Measurements from ENCODE around the gene STK24. TPM values are rescaled to one million over a fixed set of nuclear protein-coding genes. Genes with fewer than 3 reads are reported as not detected.

The STK24 gene
- total RNA-seq, 1 donor: 82.2 TPM

DNA sequence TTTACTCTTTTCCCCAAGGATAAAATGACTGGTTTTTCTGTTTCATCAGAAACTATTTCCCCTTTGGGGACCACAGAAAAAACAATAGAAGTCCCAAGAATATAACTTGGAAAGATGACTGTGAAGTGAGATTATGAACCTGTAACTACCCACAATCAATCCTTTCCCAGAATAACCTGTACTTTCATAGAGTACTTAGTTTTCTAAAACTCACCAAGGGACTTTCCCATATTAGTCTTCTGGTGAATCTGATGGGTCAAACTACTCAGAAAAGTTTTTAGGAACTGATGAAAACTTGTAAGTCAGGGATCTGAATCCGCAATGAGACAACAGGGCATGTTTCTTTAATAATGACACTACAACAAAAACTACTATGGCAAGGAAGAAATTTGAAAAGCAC is 62.6 kb downstream of the STK24 start:
- peaks cover 97% of the 10 kb centered on the region for H3K79me2 ChIP-seq (ENCODE audit: insufficient read depth, low read length)
- no peak overlapping the region for H2AFZ ChIP-seq (ENCODE audit: low read length)
- no peak overlapping the region for H3K4me3 ChIP-seq (ENCODE audit: insufficient read depth, low read length)
- H3K4me1 ChIP-seq (ENCODE audit: insufficient read depth, low read length): peaks cover 10% of the 10 kb centered on the region
- peaks cover 24% of the 10 kb centered on the region for H3K36me3 ChIP-seq (ENCODE audit: insufficient read depth, low read length)
- DNase-seq (ENCODE audit: insufficient read length, low spot score, missing footprints): no peak
- H3K27me3 ChIP-seq (ENCODE audit: insufficient read depth, low read length): no peaks in the 10 kb centered on the region
- H4K20me1 ChIP-seq (ENCODE audit: insufficient read depth, low read length): no peaks in the 10 kb centered on the region
- no peak overlapping the region for H3K4me2 ChIP-seq (ENCODE audit: insufficient read depth, low read length)
- TF ChIP-seq, protein P1, sequence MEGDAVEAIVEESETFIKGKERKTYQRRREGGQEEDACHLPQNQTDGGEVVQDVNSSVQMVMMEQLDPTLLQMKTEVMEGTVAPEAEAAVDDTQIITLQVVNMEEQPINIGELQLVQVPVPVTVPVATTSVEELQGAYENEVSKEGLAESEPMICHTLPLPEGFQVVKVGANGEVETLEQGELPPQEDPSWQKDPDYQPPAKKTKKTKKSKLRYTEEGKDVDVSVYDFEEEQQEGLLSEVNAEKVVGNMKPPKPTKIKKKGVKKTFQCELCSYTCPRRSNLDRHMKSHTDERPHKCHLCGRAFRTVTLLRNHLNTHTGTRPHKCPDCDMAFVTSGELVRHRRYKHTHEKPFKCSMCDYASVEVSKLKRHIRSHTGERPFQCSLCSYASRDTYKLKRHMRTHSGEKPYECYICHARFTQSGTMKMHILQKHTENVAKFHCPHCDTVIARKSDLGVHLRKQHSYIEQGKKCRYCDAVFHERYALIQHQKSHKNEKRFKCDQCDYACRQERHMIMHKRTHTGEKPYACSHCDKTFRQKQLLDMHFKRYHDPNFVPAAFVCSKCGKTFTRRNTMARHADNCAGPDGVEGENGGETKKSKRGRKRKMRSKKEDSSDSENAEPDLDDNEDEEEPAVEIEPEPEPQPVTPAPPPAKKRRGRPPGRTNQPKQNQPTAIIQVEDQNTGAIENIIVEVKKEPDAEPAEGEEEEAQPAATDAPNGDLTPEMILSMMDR (IDR thresholded peaks at IDR 0.05; ENCODE audit: extremely low read depth, low read depth, low read length): no peak
- no peak overlapping the region for H3K27ac ChIP-seq (ENCODE audit: low read depth, low read length)
- H3K9me3 ChIP-seq (ENCODE audit: low read depth, low read length): no peaks in the 10 kb centered on the region

- Histone ChIP-seq H3K27ac (ENCODE audit: low read depth, low read length) (no peak overlapping the region), H3K79me2 (ENCODE audit: insufficient read depth, low read length) (peaks cover 93% of the 10 kb centered on the region), H3K4me1 (ENCODE audit: insufficient read depth, low read length) (peaks cover 15% of the 10 kb centered on the region), H3K36me3 (ENCODE audit: insufficient read depth, low read length) (peaks cover 24% of the 10 kb centered on the region), H3K9me3 (ENCODE audit: low read depth, low read length) (no peaks in the 10 kb centered on the region), H4K20me1 (ENCODE audit: insufficient read depth, low read length) (no peaks in the 10 kb centered on the region), H2AFZ (ENCODE audit: low read length) (no peak overlapping the region), H3K4me2 (ENCODE audit: insufficient read depth, low read length) (no peak overlapping the region), H3K27me3 (ENCODE audit: insufficient read depth, low read length) (no peaks in the 10 kb centered on the region), H3K4me3 (ENCODE audit: insufficient read depth, low read length) (no peak overlapping the region)
- no peak for DNase-seq (ENCODE audit: insufficient read length, low spot score, missing footprints)
- TF ChIP-seq, protein P1 (IDR thresholded peaks at IDR 0.05; ENCODE audit: extremely low read depth, low read depth, low read length): no peak
These were observed 63.1 kb downstream of the STK24 start for GRCh38 chr13:98513837-98514236.

GRCh38 chr13:98512774-98513665 is 63.9 kb downstream of the STK24 start:
- H3K9me3 ChIP-seq (ENCODE audit: low read depth, low read length): no peaks in the 10 kb centered on the region
- no peaks in the 10 kb centered on the region for H4K20me1 ChIP-seq (ENCODE audit: insufficient read depth, low read length)
- H3K4me2 ChIP-seq (ENCODE audit: insufficient read depth, low read length): no peak overlapping the region
- peaks cover 92% of the 10 kb centered on the region for H3K79me2 ChIP-seq (ENCODE audit: insufficient read depth, low read length)
- H2AFZ ChIP-seq (ENCODE audit: low read length): no peak overlapping the region
- no peaks in the 10 kb centered on the region for H3K27me3 ChIP-seq (ENCODE audit: insufficient read depth, low read length)
- no peak overlapping the region for H3K4me3 ChIP-seq (ENCODE audit: insufficient read depth, low read length)
- H3K27ac ChIP-seq (ENCODE audit: low read depth, low read length): no peak overlapping the region
- DNase-seq (ENCODE audit: insufficient read length, low spot score, missing footprints): no peak
- H3K4me1 ChIP-seq (ENCODE audit: insufficient read depth, low read length): peaks cover 23% of the 10 kb centered on the region
- H3K36me3 ChIP-seq (ENCODE audit: insufficient read depth, low read length): peaks cover 17% of the 10 kb centered on the region
- TF ChIP-seq, protein P1 (IDR thresholded peaks at IDR 0.05; ENCODE audit: extremely low read depth, low read depth, low read length): no peak

DNA sequence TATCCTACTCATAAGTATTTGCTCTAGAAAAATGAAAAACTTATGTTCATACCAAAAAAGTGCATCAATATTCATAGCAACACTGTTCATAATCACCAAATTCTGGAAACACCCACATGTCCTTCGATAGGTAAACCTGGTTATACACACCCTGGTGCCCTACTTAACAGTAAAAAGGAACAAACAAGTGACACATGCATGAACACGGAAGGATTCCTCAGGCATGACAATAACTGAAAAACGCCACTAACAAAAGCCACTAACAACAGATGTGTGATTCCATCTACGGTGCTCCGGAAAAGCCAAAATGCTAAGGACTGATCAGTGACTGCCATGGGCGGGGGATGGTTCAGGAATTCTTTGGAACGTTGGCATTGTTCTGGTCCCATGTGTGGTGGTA is 65.5 kb downstream of the STK24 start:
- H3K36me3 ChIP-seq (ENCODE audit: insufficient read depth, low read length): peaks cover 10% of the 10 kb centered on the region
- no peak overlapping the region for H3K4me3 ChIP-seq (ENCODE audit: insufficient read depth, low read length)
- DNase-seq (ENCODE audit: insufficient read length, low spot score, missing footprints): no peak
- no peaks in the 10 kb centered on the region for H3K9me3 ChIP-seq (ENCODE audit: low read depth, low read length)
- peaks cover 92% of the 10 kb centered on the region for H3K79me2 ChIP-seq (ENCODE audit: insufficient read depth, low read length)
- H3K27ac ChIP-seq (ENCODE audit: low read depth, low read length): no peak overlapping the region
- no peak overlapping the region for H2AFZ ChIP-seq (ENCODE audit: low read length)
- peaks cover 37% of the 10 kb centered on the region for H3K4me1 ChIP-seq (ENCODE audit: insufficient read depth, low read length)
- TF ChIP-seq, protein P1 (IDR thresholded peaks at IDR 0.05; ENCODE audit: extremely low read depth, low read depth, low read length): no peak
- H3K4me2 ChIP-seq (ENCODE audit: insufficient read depth, low read length): no peak overlapping the region
- H4K20me1 ChIP-seq (ENCODE audit: insufficient read depth, low read length): peaks cover 6% of the 10 kb centered on the region
- no peaks in the 10 kb centered on the region for H3K27me3 ChIP-seq (ENCODE audit: insufficient read depth, low read length)

Measured in osteoblast (primary cell).